NT2/D1 (cell line): ENCODE measurements around the gene KSR1.

Source experiments
- DNase-seq: peaks from one replicate; pipeline ENCODE4 v3.0.0-alpha.2; 2011; ENCODE audit warnings: low read depth, low spot score
- H3K27me3 ChIP-seq: 2 replicates; pipeline ENCODE4 v1.6.0; 2011; ENCODE audit warnings: mild to moderate bottlenecking; ENCODE audit not compliant: insufficient read length, insufficient read depth
- H3K36me3 ChIP-seq: 2 replicates; pipeline ENCODE4 v1.6.1; 2011; ENCODE audit warnings: mild to moderate bottlenecking, low read length, mixed read lengths; ENCODE audit not compliant: insufficient read depth, insufficient read length
- H3K4me1 ChIP-seq: 2 replicates; pipeline ENCODE4 v1.5.1; 2011; ENCODE audit not compliant: insufficient read depth, insufficient read length
- H3K4me3 ChIP-seq: 2 replicates; pipeline ENCODE4 v1.5.1; 2011; ENCODE audit warnings: low read depth; ENCODE audit not compliant: insufficient read length
- H3K9ac ChIP-seq: 2 replicates; pipeline ENCODE4 v1.6.0; 2011; ENCODE audit warnings: low read depth; ENCODE audit not compliant: insufficient read length
- H3K9me3 ChIP-seq: 2 replicates; pipeline ENCODE4 v1.5.1; 2011; ENCODE audit warnings: mild to moderate bottlenecking, low read length; ENCODE audit not compliant: insufficient read depth
- SUZ12 ChIP-seq: IDR thresholded peaks from 2 replicates; pipeline ENCODE4 v1.6.1; 2011; ENCODE audit not compliant: insufficient read length, insufficient read depth; ENCODE audit errors: extremely low read depth
- YY1 ChIP-seq: IDR thresholded peaks from 2 replicates; pipeline ENCODE4 v1.6.1; 2011; ENCODE audit not compliant: insufficient read length, insufficient read depth
- ZNF274 ChIP-seq: IDR thresholded peaks from 2 replicates; pipeline ENCODE4 v1.6.1; 2011; ENCODE audit warnings: mild to moderate bottlenecking, low read depth, low read length

Gene KSR1

DNA sequence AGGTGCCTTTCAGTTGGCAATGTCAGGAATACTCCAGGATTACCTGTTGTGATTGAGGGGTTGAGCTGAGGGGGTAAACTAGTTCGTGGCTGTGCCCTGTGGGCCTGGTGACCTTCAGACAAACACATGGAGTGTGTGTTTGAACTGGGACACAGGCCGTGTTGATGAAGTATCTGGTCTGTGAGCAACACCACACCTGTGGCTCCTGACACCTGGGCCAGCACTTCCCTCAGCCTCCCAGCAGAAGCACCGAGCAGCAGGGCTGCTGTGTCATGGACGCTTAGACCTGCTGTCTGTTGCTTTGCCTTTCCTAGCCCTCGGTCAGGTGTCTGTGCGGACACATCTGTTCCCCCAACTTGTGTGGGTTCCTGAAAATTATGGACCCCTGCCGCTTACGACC, 82.9 kb downstream of the KSR1 start:
- TF ChIP-seq ZNF274 (no peak), YY1 (no peak), SUZ12 (no peak)
- no peaks in the 10 kb centered on the region for H3K27me3 ChIP-seq

DNA sequence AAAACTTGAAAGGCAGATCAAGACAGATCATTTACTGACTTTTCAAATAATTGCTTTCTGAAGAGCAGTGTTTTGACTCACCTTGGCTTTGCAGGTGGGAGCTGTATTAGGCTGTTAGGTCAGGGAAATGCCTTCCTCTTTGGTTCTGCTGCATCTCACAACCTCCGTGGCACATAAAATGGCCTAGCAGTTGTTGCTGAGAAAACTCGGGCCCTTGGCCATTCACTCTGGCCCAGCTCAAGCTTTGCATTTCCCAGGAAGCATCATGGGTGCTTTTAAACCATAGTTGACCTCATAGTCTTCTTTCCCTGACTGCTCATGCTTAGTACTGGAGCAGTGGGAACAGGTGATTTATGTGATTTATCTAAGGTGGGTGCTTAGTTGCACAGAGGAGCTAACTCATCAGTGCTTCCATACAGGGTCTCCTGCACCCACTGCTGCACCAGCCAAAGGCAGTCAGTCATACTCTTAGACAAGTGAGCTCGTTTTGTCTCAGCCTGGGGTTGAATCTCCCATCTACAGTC, 83.6 kb downstream of the KSR1 start:
- Histone ChIP-seq H3K9ac (no peak overlapping the region), H3K27me3 (no peaks in the 10 kb centered on the region), H3K36me3 (peaks cover 6% of the 10 kb centered on the region), H3K9me3 (no peaks in the 10 kb centered on the region), H3K4me3 (no peak overlapping the region), H3K4me1 (peaks cover 8% of the 10 kb centered on the region)
- TF ChIP-seq YY1 (no peak), ZNF274 (no peak), SUZ12 (no peak)
- DNase-seq, result no peak

More for the DNA sequence above, 82.9 kb downstream of the KSR1 start:
- DNase-seq, result no peak
- H3K4me3 ChIP-seq, result no peak overlapping the region
- H3K9ac ChIP-seq, result no peak overlapping the region
- peaks cover 10% of the 10 kb centered on the region for H3K4me1 ChIP-seq
- no peaks in the 10 kb centered on the region for H3K9me3 ChIP-seq
- H3K36me3 ChIP-seq, result peaks cover 6% of the 10 kb centered on the region

DNA sequence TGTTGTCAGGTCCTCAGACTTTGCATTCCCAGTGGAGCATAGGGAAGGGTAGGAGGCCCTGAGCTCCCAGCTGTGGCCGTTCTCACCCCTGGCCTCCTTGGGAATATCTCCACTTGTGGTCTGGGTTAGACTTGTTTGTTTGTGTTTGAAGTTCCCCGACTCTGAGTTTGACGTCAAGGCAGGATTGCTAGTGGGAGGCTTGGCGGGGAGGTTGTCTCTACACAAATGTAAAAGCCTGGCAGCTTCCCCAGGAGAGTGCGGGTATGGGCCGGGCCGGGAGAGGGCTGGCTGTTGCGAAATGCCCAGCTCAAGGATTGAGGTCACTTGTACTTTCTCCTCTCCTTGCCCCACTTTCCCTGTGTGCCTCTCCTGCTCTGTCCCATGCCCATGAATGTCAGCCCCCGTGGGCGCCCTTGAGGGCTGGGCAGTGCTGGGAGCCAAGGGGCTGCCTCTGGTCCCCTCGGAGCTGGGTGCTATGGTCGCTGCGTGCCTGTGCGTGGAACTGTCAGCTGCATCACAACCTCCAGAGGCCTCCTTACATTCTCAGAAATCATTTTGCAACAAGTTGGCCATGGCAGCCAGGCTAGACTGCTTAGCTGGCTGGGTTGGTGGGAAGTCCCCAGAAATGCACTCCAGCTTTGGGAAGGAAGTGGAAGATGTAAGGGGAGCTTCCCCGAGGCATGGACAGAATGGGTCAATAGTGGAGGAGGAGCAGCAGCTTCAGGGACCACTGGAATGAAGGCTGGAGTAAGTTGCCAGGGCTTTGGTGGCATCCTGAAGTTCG, 84.3 kb downstream of the KSR1 start:
- Histone ChIP-seq H3K9ac (no peak overlapping the region), H3K9me3 (no peaks in the 10 kb centered on the region)
- no peak for DNase-seq

DNA sequence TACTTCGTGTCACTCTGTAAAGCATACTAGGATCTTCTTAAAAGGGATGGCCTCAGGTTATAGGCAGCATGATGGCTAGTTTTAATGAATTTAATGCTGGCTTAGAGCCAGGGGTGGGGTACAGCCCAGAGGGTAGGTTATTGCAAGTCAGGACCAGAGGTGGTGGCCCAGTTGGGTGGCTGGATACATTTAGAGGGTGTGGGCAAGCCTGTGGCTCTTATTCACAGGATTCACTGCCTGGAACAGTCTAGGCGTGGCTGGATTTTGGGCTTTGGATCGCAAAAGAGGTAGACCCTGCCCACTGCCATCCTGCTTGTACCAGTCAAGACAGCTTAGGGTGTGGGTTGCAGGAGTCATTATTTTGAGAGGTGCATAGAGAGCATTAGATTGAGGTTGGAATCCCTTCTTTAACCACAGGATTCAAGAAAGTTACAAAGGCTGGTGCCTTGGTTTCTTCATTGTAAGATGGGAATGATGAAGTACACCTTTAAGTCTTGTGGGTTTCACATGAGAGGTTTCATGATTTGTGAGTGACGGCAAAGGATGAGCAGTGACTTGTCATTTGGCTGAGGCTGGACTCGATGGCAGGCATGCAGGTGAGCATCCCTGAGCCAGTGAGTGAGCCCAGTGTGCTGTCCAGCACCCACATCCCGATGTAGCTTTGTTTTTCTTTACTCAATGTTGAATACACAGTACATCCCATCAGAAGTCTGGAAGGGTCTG, 85.2 kb downstream of the KSR1 start:
- H3K9me3 ChIP-seq, result no peaks in the 10 kb centered on the region
- H3K27me3 ChIP-seq, result no peaks in the 10 kb centered on the region
- H3K9ac ChIP-seq, result no peak overlapping the region
- H3K4me3 ChIP-seq, result no peak overlapping the region
- DNase-seq, result no peak
- peaks cover 7% of the 10 kb centered on the region for H3K4me1 ChIP-seq
- peaks cover 6% of the 10 kb centered on the region for H3K36me3 ChIP-seq
- TF ChIP-seq ZNF274 (no peak), YY1 (no peak), SUZ12 (no peak)

More for the DNA sequence above, 84.3 kb downstream of the KSR1 start:
- H3K4me3 ChIP-seq, result no peak overlapping the region
- peaks cover 6% of the 10 kb centered on the region for H3K4me1 ChIP-seq
- H3K36me3 ChIP-seq, result peaks cover 6% of the 10 kb centered on the region
- no peaks in the 10 kb centered on the region for H3K27me3 ChIP-seq
- no peak for TF ChIP-seq ZNF274
- no peak for TF ChIP-seq SUZ12
- no peak for TF ChIP-seq YY1

DNA sequence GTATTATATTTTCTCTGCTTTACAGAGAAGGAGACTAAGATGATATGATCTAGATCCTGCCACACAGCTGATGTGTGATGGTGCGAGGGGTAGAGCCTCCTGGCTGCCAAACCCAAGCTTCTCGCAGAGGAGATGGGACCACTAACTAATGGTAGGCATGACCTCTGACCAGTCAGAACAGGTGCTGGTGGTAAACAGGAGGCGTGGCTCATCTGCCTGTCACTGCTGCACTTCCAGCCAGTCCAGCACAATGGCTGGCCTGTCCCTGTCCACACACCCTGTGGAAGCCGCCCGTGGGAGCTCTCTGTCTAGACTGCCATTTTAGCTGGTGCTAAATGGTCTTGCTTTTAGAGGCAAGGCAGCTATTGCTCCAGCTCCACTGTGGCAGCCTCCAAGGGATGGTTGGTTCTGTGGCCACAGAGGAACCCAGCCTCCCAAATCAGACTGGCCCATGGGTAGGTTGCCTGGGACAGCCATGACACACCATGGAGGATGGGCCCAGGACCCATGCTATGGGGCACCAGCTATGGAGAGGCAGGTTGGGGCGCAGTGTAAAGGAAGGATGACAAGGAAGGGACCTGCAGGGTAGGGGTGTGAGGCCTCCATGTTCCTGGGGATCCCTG, 86.7 kb downstream of the KSR1 start:
- Histone ChIP-seq H3K36me3 (peaks cover 6% of the 10 kb centered on the region), H3K4me3 (no peak overlapping the region), H3K4me1 (peaks cover 10% of the 10 kb centered on the region), H3K9ac (no peak overlapping the region), H3K9me3 (no peaks in the 10 kb centered on the region), H3K27me3 (no peaks in the 10 kb centered on the region)
- TF ChIP-seq SUZ12 (no peak), ZNF274 (no peak), YY1 (no peak)
- DNase-seq, result no peak

DNA sequence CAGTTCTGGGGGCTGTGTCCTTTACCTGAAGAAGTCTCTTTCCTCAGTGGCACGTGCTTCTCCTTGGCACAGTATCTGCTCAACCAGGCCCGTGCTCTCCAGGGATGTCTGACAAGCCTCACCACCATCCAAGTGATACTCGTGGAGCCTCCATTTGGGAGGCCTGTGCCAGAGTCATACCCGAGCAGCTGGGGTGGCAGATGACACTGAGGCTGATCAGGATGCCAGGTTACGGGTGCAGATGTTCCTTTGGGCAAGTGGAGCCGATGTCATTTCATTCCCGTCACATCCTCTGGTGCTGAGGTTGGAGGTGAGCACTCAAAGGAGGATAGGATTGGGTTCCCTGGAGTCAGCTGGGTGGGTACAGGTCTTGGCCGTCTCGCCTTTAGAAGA, 87.2 kb downstream of the KSR1 start:
- H3K9me3 ChIP-seq, result no peaks in the 10 kb centered on the region
- H3K27me3 ChIP-seq, result no peaks in the 10 kb centered on the region
- no peak overlapping the region for H3K4me3 ChIP-seq
- TF ChIP-seq ZNF274 (no peak), YY1 (no peak), SUZ12 (no peak)
- DNase-seq, result no peak
- peaks cover 10% of the 10 kb centered on the region for H3K4me1 ChIP-seq
- peaks cover 6% of the 10 kb centered on the region for H3K36me3 ChIP-seq
- H3K9ac ChIP-seq, result no peak overlapping the region

GRCh38 chr17:27543958-27544349, 87.7 kb downstream of the KSR1 start:
- no peaks in the 10 kb centered on the region for H3K9me3 ChIP-seq
- no peak overlapping the region for H3K9ac ChIP-seq
- TF ChIP-seq ZNF274 (no peak), SUZ12 (no peak), YY1 (no peak)
- H3K4me3 ChIP-seq, result no peak overlapping the region
- peaks cover 10% of the 10 kb centered on the region for H3K4me1 ChIP-seq
- H3K27me3 ChIP-seq, result no peaks in the 10 kb centered on the region
- DNase-seq, result no peak
- H3K36me3 ChIP-seq, result peaks cover 6% of the 10 kb centered on the region
